ENCODE results near the gene COBLL1. TPM values are rescaled to one million over a fixed set of nuclear protein-coding genes. Genes with fewer than 3 reads are reported as not detected.
A peak's percentile ranks its signal among the peaks of the same experiment; 100 is the strongest.

COBLL1 gene
- total RNA-seq, 1 donor from 2014 or later = 222 TPM

GRCh38 chr2:164803776-164804466 lies 37.7 kb downstream of the COBLL1 start:
- no peak overlapping the region for H3K27ac Mint-ChIP-seq
- peaks cover 33% of the 10 kb centered on the region for H3K4me1 Mint-ChIP-seq
- no peak overlapping the region for H3K4me3 Mint-ChIP-seq
- no peak for DNase-seq
- no peak for ATAC-seq (ENCODE audit: low read depth)
- ChIA-PET POLR2A (no interaction called here), CTCF (no interaction called here)
- H3K9me3 Mint-ChIP-seq = no peaks in the 10 kb centered on the region
- H3K36me3 Mint-ChIP-seq (ENCODE audit: low read depth) = peaks cover 9% of the 10 kb centered on the region
- no peak for TF ChIP-seq CTCF (IDR thresholded peaks at IDR 0.05)
- intact Hi-C loops (cut with micrococcal nuclease) = loop anchor here (2.0 kb wide), 1 partner anchor 13 kb away; no protein-coding TSS in a partner anchor
- no peaks in the 10 kb centered on the region for H3K27me3 Mint-ChIP-seq

- intact Hi-C loops (cut with micrococcal nuclease) = loop anchor here (2.0 kb wide), 1 partner anchor 15 kb away; no protein-coding TSS in a partner anchor
- Mint-ChIP-seq H3K9me3 (no peaks in the 10 kb centered on the region), H3K36me3 (ENCODE audit: low read depth) (peaks cover 13% of the 10 kb centered on the region), H3K4me3 (no peak overlapping the region), H3K27ac (peak overlapping the region; percentile 20), H3K27me3 (no peaks in the 10 kb centered on the region), H3K4me1 (peaks cover 45% of the 10 kb centered on the region)
- no peak for ATAC-seq (ENCODE audit: low read depth)
- no peak for TF ChIP-seq CTCF (IDR thresholded peaks at IDR 0.05)
- POLR2A ChIA-PET = no interaction called here
- CTCF ChIA-PET = no interaction called here
- no peak for DNase-seq
Measured at GRCh38 chr2:164802095-164802707, 39.4 kb downstream of the COBLL1 start.

GRCh38 chr2:164800572-164800971 lies 41.1 kb downstream of the COBLL1 start:
- POLR2A ChIA-PET = interaction anchor here (0.7 to 1.5 kb wide), 2 partner anchors 109 to 112 kb away, joined by 3 read pairs; no protein-coding TSS in a partner anchor
- no peak for DNase-seq
- intact Hi-C loops (cut with micrococcal nuclease) = no loop called here
- Mint-ChIP-seq H3K4me3 (no peak overlapping the region), H3K4me1 (peaks cover 55% of the 10 kb centered on the region), H3K27me3 (no peaks in the 10 kb centered on the region), H3K36me3 (ENCODE audit: low read depth) (peaks cover 17% of the 10 kb centered on the region), H3K9me3 (no peaks in the 10 kb centered on the region), H3K27ac (no peak overlapping the region)
- no peak for TF ChIP-seq CTCF (IDR thresholded peaks at IDR 0.05)
- no peak for ATAC-seq (ENCODE audit: low read depth)
- CTCF ChIA-PET = interaction anchor here (0.5 kb wide), 1 partner anchor 47 kb away, joined by 4 read pairs; no protein-coding TSS in a partner anchor

GRCh38 chr2:164797627-164798026 lies 44.0 kb downstream of the COBLL1 start:
- no peak for ATAC-seq (ENCODE audit: low read depth)
- no peak for DNase-seq
- POLR2A ChIA-PET = interaction anchor here (1.1 kb wide), 1 partner anchor 10 kb away, joined by 3 read pairs; no protein-coding TSS in a partner anchor
- TF ChIP-seq CTCF (IDR thresholded peaks at IDR 0.05) = no peak
- Mint-ChIP-seq H3K27ac (no peak overlapping the region), H3K27me3 (no peaks in the 10 kb centered on the region), H3K4me1 (peaks cover 58% of the 10 kb centered on the region), H3K4me3 (no peak overlapping the region), H3K36me3 (ENCODE audit: low read depth) (peaks cover 18% of the 10 kb centered on the region), H3K9me3 (no peaks in the 10 kb centered on the region)
- CTCF ChIA-PET = no interaction called here
- intact Hi-C loops (cut with micrococcal nuclease) = loop anchor here (5.0 kb wide), 1 partner anchor 60 kb away; no protein-coding TSS in a partner anchor

- Mint-ChIP-seq H3K36me3 (ENCODE audit: low read depth) (peaks cover 16% of the 10 kb centered on the region), H3K27me3 (no peaks in the 10 kb centered on the region), H3K9me3 (no peaks in the 10 kb centered on the region), H3K27ac (no peak overlapping the region), H3K4me1 (peaks cover 51% of the 10 kb centered on the region), H3K4me3 (no peak overlapping the region)
- intact Hi-C loops (cut with micrococcal nuclease) = loop anchor here (5.0 kb wide), 1 partner anchor 60 kb away; no protein-coding TSS in a partner anchor
- DNase-seq (no peak), ATAC-seq (ENCODE audit: low read depth) (no peak)
- CTCF ChIA-PET = interaction anchor here (0.7 to 0.8 kb wide), 2 partner anchors 9 to 196 kb away, joined by 3 read pairs; no protein-coding TSS in a partner anchor
- TF ChIP-seq CTCF (IDR thresholded peaks at IDR 0.05) = no peak
- POLR2A ChIA-PET = interaction anchor here (0.7 to 1.1 kb wide), 2 partner anchors 9 to 51 kb away, joined by 3 to 4 read pairs; no protein-coding TSS in a partner anchor
Measured at GRCh38 chr2:164796999-164797398, 44.6 kb downstream of the COBLL1 start.
